ENCODE data around the gene IRF5.
"Not testable (repeated sequence)": the region's sequence is repeated elsewhere in the genome, so short reads cannot be mapped to it uniquely, and the experiment has no call there.

IRF5 gene

DNA sequence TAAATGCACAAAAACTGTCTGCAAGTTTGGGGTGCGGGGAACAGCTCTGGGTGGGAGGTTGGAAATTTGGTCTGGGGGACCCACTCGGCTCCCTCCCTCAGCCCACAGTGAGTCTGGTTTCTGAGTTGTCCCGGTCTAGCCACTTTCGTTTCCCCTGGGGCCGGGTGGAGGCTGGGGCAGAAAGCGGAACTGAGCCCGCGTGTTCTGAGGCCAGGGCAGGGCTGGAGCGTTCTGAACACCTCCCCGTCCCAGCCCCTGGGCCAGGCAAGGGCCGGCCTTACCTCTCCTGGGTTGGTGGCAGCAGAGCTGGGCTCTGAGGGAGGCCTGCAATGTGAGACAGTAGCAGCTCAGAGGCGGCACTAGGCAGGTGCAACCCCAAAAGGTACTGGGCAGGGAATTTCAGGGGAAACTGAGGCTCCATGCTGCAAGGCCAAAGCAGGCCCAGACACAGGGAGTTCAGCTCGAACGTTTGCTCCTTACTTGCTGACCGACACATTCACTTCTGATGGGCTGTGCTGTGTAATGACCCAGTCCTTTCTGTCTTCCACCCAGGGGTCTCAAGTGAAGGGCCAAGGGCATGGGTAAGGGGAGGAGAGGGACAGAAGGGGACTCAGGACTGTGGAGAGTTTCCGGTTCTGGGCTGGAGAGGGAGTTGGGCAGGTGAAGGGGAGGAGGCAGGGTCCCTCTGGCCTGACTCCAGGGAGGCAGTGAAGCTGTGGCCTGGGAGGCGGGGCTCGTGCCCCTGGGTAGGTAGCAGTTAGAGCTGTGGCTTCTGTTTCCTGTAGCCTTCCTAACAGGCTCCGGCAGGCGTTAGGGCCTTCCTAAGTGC lies 3.0 kb downstream of the IRF5 start:
- DNase-seq: no peak

DNA sequence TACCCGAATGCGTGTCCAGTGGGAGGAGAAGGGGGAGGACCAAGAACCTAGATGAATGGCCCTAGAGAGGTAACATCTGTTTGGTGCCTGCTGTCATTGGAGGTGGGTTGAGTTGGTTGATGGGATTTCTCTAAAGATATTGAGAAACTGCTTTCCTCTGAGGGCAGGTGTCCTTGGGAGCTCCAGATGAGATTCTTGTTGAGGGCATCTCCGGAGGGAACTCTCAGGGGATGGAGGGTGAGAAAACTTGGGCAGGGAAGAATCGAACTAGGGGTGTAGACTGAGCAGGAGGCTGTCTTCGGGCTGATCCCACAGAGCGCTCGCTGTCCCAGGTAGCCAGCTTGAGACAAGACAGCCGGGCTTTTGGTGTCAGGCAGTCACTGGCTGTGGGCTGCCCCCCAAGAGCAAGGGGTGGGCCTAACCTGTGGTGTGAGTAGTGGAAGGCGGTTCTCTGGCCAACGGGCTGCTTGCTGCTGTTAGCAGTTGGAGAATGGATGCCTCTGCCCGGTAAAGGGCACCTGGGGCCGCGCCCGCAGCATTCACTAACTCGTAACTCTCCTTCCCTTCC lies 3.7 kb downstream of the IRF5 start:
- DNase-seq: no peak

DNA sequence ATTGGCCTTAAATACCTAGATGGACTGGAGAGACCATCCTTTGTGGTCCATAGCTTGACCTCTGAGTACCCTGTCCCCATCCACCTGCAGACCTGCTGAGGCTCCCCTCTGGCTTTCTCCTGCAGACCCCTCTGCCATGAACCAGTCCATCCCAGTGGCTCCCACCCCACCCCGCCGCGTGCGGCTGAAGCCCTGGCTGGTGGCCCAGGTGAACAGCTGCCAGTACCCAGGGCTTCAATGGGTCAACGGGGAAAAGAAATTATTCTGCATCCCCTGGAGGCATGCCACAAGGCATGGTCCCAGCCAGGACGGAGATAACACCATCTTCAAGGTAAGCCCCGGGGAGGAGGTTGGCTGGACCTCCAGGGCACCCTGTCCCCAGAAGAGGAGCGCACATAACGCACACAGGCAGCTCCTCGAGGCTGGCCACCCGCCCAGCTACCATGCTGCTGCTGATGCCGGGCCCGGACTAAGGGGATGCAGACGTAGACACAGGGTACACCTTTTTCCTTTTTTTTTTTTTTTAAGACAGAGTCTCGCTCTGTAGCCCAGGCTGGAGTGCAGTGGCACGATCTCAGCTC lies 4.3 kb downstream of the IRF5 start:
- no peak for DNase-seq

DNA sequence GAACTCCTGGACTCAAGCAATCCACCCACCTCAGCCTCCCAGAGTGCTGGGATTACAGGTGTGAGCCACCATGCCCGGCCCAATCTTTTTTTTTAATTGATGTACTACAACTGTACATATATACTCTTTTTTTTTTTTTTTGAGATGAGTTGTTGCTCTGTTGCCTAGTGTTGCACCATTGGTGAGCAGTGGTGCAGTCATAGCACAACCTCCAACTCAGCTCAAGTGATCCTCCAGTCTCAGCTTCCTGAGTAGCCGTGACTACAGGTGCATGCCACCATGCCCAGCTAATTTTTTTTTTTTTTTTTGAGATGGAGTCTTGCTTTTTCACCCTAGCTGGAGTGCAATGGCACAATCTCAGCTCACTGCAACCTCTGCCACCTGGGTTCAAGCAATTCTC lies 5.5 kb downstream of the IRF5 start:
- not testable (repeated sequence) for DNase-seq

DNA sequence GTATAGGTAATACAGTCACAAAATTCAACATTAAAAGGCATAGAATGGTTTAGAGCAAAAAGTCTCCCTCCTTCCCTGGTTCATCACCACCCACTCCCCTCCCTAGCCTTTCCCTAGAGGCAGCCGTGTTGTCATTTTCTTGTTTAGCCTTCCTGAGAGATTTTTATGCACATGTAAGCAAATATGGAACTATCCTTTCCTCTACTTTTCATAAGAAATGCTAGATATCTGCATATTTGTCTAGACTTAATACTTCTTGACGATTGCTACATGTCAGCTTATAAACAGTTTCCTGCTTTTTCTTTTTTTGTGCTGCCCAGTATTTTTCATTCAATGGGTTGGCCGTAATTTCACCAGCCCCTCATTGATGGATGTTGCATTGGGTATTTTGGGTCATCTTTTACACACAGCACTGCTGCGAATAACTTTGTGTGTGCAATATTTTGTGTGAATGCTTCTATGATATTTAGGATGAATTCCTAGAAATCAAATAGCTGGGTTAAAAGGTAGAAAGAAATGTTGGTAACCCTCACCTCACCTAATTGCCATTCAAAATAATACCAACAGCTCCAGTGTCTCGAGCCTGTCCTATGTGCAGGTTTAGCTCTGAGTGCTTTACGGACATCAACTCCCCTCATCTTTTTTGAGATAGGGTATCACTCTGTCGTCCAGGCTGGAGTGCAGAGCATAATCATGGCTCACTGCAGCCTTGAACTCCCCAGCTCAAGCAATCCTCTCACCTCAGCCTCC lies 6.9 kb downstream of the IRF5 start:
- DNase-seq: no peak

DNA sequence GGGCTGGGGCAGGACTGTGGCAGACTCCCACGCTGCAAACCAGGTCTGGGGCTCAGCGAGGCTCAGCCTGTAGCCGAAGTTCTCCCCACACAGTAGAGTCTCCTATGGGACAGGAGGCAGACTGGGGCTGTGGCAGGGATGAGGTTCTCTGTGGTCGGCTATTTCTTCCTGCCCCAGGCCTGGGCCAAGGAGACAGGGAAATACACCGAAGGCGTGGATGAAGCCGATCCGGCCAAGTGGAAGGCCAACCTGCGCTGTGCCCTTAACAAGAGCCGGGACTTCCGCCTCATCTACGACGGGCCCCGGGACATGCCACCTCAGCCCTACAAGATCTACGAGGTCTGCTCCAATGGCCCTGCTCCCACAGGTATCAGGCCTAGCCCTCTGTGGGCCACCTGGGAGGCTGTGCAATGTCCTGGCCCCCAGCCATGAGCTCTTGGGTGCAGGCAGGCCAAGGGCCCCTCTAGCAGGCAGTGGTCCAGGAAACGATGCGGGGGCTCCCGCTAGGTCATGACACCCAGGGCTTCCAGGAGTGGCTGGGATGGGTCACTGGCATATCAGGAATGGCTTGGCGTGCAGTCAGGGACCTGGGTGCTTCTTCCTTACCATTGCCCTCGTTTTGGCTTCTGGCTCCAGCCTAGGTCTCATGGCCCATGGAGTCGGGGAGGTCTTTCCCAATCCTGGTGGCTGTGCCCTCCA lies 8.1 kb downstream of the IRF5 start:
- no peak for DNase-seq

DNA sequence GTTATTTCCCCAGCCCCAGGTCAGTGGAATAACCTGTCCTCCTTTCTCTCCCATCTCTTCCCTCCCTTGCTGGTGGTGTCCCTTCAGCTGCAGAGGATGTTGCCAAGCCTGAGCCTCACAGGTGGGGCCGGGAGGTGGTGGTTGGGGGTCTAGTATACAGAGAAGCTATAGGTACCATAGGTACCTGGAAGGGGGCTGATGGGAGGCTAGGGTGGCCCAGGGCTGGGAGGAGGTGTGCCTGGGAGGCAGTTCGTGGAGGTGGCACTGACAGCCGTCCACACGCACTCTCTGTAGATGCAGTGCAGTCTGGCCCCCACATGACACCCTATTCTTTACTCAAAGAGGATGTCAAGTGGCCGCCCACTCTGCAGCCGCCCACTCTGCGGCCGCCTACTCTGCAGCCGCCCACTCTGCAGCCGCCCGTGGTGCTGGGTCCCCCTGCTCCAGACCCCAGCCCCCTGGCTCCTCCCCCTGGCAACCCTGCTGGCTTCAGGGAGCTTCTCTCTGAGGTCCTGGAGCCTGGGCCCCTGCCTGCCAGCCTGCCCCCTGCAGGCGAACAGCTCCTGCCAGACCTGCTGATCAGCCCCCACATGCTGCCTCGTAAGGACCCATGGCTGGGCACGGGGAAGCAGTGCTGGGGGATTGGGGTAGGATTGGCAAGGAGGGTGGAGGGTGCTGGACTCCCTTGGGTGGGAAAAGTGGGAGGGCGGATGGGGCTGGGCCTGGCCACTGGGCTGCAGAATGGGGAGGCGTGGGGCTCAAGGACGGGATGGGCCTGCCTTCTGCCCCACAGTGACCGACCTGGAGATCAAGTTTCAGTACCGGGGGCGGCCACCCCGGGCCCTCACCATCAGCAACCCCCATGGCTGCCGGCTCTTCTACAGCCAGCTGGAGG lies 9.5 kb downstream of the IRF5 start:
- DNase-seq: no peak

DNA sequence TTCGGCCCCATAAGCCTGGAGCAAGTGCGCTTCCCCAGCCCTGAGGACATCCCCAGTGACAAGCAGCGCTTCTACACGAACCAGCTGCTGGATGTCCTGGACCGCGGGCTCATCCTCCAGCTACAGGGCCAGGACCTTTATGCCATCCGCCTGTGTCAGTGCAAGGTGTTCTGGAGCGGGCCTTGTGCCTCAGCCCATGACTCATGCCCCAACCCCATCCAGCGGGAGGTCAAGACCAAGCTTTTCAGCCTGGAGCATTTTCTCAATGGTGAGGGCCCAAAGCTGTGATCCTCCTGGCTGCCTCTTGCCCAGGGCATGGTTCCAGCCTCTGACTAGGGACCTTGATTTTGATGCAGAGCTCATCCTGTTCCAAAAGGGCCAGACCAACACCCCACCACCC lies 10.1 kb downstream of the IRF5 start:
- DNase-seq: no peak

DNA sequence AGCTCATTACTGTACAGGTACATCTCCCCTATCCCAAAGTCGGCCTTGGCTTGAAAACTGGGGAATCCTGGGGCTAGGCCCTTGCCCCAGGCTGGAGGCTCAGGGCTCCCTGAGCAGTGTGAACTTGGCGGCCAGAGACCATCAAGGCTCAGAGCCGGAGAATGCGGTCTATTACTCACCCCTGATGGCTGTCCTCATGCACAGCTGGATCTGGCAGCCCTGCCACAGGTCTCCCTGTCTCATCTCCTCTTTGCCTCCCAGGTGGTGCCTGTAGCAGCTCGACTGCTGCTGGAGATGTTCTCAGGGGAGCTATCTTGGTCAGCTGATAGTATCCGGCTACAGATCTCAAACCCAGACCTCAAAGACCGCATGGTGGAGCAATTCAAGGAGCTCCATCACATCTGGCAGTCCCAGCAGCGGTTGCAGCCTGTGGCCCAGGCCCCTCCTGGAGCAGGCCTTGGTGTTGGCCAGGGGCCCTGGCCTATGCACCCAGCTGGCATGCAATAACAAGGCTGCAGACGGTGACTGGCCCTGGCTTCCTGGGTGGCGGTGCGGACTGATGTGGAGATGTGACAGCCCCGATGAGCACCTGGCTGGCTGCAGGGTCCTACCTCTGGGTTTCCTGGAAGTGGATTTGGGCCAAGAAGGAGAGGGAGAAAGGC lies 10.7 kb downstream of the IRF5 start:
- no peak for DNase-seq

DNA sequence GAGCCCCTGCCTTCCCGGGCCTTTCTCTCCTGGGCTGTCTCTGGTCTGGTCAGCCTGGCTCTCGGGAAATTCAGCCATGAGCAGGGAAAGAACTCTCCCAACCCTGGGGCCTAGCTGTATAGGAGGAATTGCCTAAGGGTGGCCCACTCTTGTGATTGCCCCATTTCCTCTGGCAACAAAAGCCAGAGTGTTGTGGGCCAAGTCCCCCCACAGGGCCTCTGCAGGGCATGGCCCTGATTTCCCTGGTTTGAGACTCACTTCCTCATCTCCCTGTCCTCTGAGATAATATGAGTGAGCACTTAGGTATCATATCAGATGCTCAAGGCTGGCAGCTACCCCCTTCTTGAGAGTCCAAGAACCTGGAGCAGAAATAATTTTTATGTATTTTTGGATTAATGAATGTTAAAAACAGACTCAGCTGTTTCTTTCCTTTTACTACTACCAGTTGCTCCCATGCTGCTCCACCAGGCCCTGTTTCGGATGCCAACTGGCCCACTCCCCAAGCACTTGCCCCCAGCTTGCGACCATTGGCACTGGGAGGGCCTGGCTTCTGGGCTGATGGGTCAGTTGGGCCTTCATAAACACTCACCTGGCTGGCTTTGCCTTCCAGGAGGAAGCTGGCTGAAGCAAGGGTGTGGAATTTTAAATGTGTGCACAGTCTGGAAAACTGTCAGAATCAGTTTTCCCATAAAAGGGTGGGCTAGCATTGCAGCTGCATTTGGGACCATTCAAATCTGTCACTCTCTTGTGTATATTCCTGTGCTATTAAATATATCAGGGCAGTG lies 11.4 kb downstream of the IRF5 start:
- no peak for DNase-seq

DNA sequence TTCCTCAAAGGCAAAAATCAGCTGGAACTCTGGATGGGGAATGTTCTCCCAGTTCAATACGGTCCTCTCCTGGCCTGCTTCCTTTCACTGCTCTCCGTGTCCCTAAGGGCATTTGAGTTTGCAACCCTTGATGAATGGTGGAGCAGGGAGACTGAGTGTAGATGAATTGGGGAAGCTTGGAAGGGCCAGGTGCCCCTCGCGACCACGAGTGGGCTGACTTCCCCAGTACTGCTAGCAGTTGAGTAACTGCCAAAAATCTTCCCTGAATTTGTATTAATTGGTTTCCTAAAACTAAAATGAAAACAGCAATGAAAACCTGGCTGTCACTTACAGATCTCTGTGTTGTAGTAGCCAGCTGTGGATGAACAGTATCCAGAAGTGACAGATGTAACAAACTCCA lies 13.6 kb downstream of the IRF5 start:
- no peak for DNase-seq

DNA sequence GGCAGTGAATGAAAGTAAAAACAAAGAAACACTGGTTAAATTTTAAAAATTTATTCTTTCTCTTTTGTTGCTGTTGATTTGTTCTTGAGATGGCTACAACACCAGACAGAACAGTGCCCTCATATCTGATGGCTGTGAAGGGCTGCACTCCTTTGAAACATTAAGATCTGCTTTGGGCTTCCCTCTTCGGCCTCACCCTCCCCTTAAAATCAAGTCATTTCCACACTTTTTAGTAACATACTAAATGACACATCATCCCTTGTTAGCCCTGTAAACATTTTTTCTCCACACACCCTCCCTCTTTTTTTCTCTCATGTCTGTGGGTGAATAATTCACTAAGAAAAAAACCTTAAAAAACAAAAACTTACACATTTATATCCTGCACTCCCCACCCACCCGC lies 16.4 kb downstream of the IRF5 start:
- no peak for DNase-seq

DNA sequence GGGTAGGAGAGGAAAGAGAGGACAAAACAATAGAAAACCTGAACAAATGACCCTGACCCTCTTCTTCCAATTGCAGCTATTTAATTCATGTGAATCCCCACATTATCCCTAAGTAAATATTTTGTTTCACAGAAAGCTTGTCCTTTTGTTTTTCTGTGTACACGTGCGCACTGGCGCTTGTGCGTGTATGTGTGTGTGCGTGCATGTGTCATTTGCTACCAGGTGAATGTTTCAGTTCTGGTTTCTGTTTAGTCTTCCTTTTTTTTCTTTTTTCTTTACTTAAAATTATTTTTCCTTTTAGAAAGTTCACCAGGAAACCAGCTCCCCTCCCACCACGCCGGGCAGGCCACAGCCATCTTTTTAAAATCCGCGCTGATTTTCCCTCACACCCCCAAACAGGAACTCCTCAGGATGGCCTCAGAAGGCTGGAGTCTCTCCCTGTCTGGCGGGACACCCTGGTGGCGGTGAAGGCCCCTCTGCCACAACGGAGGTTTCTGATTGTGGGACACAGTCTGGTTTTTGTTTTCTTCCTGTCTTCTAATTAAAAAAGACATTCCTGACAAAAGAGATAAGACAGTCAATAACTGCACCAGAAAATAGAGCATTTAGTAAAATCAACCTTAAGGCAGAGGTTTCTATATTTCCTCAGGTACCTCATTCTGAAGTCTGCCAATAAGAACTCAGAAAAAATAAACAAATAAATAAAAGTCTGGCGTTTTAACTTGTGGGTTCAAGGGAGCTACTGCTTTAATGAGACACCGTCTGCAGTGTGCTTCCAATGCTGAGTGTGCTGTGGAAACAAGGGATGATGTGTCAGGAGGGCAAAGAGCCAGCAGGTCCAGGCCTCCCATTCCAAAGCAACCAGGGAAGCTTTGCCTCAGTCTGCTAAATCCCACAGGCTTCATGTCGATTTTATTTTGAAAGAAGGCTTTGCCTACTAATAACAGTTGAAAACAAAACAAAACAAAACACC lies 17.4 kb downstream of the IRF5 start:
- DNase-seq: no peak

DNA sequence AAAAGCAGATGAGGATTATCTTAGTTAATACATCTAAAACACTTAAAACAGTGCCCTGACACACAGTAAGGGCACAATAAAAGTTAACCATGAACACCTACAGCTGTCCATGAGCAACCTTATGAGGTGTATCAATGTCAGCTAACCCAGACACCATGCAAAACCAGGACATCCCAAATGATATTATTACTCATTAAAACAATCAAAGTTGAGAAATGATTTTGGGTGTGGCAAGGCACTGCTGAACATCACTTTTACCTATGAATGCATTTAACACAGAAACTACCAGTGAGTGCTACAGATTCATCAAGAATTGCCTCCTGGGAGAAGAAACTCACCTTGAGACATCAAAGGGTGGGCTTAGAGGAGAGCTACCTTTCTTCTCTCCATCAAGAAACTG lies 18.3 kb downstream of the IRF5 start:
- no peak for DNase-seq

DNA sequence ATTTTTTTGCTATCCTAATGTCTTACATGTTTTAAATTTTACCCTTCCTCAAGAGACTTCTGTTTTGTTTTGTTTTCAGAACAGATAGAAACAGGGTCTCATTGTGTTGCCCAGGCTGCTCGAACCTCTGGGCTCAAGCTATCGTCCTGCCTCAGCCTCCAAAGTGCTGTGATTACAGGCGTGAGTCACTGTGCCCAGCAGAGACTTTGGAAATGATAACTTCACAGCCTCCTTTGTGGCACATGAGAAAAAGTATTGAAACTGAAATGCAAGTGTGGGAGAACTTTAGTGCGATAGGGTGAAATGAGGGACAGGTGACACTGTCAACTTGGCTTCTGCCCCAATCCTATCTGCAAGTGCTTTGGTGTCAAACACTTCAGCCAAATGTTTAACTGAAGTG lies 21.6 kb downstream of the IRF5 start:
- DNase-seq: no peak

DNA sequence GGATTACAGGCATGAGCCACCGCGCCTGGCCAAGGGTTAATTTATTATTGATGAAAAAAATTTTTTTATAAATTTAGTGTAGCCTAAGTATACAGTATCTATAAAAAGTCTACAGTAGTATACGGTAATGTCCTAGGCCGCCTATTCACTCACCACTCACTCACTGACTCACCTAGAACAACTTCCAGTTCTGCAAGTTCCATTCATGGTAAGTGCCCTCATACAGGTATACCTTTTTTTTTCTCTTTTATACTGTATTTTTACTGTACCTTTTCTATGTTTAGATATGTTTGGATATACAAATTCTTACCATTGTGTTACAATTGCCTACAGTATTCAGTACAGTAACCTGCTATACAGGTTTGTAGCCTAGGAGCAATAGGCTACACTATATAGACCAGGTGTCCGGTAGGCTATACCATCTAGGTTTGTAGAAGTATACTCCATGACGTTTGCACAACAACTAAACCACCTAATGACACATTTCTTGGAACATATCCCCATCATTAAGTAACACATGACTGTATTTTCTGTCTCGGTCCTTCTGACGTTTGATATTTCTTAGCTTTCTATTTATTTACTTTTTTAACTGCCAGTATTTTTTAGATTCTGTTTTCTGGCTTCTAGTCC lies 23.4 kb downstream of the IRF5 start:
- DNase-seq: no peak

DNA sequence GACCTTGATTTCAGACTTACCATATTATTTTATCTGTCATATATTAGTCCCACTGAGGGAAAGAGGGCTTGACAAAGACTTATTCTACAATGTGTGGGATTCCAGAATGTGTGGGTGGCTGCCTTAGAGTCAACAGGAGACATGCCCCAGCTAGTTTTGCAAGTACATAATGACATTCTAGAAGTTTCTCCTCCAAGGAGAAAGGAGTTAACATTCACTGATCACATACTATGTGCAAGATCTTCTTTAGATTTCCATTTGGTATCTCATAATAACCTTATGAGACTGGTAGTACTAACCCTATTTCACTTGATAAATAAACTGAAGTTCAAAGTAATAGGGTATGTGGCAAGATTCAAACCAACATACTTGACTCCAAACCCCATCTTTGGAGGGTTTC lies 25.2 kb downstream of the IRF5 start:
- DNase-seq: no peak

DNA sequence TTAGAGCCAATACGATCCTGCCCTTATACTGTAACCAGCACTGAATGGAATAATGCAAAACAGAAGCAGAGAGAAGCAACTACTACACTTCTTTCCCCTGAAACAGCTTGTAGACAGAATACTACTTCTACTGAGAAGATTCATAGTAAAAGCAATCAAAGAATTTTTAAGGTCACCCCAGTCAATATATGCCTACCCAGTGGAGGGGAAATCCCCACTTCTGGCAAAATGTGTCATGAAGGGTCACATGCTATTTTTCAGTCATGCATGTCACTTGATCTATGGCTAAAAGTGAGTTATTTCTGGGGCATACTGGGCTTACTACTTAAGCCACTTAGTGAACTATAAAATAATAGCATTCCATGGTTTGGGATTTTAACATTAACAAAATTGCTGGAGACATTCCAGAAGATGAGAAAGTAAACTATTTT lies 25.6 kb downstream of the IRF5 start:
- DNase-seq: no peak

DNA sequence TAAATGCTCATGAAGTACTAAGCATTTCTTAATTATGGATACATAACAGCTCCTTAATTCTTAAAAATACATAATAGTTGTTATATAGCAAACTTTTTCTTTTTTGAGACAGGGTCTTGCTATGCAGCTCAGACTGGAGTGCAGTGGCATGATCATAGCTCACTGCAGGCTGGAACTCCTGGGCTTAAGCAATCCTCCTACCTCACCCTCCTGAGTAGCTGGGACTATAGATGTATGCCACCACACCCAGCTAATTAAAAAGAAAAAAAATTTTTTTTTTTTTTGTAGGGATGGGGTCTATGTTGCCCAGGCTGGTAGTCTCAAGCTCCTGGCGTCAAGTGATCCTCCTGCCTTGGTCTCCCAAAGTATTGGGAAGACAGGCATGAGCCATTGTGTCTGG lies 30.9 kb downstream of the IRF5 start:
- no peak for DNase-seq
